GM12864 (cell line): Measurements from ENCODE around the gene GPR183.

ENCODE experiments used
- DNase-seq: peaks from one replicate; pipeline ENCODE4 v3.0.0-alpha.2; 2011; ENCODE audit warnings: low read depth
- H3K4me3 ChIP-seq: 2 replicates; pipeline ENCODE4 v1.5.1; 2011; ENCODE audit warnings: mild to moderate bottlenecking, low read depth, low read length, control low read depth
- TF ChIP-seq, protein P1 (sequence below): IDR thresholded peaks from 2 replicates; pipeline ENCODE4 v1.5.1; 2011; ENCODE audit warnings: low read depth, mild to moderate bottlenecking, moderate library complexity, low read length, control low read depth, inconsistent platforms; ENCODE audit errors: missing control alignments

Gene GPR183

DNA sequence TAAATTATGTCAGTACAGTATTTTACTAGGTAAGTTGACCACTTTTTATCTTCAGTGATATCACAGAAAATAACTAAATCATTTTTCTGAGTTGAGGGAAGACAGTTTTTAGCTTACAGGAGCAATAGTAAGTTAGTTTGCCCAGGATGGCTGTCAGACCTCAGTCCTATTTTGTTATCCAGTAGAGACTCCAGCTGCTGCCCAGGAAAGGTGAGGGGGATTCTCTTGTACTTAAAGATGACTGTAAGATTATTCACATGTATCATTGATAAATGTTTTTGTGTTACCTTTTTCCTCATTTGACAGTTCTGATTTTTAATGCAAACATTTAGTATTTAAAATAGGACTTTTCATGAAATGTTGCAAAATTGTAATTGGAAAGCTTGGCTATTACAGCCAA is 14.5 kb upstream of the GPR183 start:
- TF ChIP-seq, protein P1, sequence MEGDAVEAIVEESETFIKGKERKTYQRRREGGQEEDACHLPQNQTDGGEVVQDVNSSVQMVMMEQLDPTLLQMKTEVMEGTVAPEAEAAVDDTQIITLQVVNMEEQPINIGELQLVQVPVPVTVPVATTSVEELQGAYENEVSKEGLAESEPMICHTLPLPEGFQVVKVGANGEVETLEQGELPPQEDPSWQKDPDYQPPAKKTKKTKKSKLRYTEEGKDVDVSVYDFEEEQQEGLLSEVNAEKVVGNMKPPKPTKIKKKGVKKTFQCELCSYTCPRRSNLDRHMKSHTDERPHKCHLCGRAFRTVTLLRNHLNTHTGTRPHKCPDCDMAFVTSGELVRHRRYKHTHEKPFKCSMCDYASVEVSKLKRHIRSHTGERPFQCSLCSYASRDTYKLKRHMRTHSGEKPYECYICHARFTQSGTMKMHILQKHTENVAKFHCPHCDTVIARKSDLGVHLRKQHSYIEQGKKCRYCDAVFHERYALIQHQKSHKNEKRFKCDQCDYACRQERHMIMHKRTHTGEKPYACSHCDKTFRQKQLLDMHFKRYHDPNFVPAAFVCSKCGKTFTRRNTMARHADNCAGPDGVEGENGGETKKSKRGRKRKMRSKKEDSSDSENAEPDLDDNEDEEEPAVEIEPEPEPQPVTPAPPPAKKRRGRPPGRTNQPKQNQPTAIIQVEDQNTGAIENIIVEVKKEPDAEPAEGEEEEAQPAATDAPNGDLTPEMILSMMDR, result no peak
- no peak for DNase-seq
- H3K4me3 ChIP-seq, result no peak overlapping the region

DNA sequence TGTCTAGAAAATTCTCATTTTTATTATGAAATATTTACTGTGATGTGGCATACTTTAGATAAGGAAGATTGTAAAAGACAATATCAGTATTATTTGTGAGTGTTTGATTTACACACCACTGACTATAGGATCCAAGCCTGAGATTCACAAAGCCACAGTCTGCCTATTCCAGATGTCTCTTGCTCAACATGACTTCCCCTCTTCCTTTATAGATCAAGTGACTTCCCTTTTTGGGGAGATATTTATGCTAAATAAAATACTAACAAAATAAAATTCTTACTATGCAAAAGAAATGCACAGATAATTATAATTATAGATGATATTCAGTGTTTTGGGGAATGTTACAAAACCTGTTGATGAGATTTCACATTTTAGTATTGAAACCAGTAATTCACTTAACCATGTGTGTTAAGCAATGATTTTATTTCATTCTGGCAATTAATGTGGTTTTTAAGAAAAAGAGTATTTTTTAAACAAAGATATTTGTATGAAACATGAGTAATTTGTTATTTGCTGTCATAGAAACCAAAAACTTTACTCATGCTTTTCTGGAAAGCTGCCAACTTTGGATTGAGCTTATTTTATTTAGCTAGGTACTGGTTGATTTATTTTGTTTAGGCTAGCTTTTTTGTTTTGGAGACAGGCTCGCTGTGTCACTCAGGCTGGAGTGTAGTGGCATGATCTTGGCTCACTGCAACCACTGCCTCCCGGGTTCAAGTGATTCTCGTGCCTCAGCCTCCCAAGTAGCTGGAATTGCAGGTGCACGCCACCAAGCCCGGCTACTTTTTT is 13.7 kb upstream of the GPR183 start:
- no peak overlapping the region for H3K4me3 ChIP-seq
- DNase-seq, result no peak

DNA sequence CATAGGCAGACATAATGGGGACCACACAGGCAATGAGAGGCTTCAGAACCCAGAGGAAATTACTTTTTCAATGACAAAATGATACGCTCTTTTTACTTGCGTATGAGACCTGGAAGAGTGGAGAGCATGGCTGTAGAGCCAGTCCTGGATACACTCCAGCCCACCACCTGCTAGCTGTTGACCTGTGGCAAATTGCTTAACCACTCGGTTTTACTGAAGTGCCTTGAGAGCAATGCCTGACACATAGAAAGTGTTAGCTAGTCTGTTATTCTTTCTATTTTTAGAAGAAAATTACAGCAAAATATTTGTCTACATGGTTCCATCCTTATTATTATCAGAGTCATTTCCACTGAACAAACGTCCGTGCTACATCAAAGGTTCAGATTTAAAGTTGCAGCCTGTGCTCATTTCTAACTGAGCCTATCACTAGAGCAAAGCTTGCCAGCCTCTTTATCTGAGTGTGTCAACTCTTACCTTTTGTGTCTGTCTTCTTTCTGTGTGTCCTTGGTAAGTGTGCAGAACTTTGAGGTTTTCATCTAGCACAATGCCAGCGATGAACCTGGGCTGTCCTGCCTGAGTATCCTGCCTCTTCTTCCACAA is 9.6 kb upstream of the GPR183 start:
- TF ChIP-seq, protein P1, result no peak
- H3K4me3 ChIP-seq, result no peak overlapping the region
- no peak for DNase-seq

More for the DNA sequence above, 13.7 kb upstream of the GPR183 start:
- TF ChIP-seq, protein P1, result no peak

DNA sequence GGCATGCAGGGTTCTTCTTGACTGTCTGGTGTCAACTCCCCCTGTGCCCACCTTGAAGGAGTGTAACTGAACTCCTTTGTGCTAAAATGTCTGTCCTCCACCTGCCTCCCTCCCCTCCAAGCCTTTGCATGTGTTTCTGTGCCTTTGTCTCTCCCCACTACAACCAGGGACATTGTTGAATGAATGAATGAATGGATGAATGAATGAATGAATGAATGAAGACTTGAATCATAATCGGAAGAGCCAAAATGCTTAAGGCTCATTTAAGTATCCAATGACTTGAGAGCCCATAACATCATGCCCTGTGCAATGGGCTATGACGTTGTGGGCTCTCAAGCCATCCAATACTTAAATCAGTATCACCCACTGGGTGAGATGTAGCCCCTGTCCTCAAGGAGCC is 9.0 kb upstream of the GPR183 start:
- DNase-seq, result no peak
- TF ChIP-seq, protein P1, result no peak
- H3K4me3 ChIP-seq, result no peak overlapping the region

DNA sequence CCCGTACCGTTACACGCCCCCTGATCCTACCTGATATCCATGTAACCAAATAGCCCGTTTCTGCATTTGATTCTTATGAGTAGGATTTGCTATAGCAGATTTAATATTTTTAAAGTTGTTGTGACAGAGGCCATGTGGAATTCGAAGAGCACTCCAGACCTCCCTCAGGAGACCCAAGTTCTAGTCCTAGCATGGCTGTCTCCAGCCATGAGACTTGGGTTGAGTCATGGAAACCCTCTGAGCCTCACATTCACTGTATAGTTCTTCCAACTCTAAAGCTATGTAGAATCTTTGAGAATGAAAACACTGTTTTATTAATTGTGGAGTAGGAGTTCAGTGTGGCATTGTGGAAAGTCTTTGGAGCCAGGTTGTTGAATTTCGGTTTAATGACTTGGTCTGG is 8.0 kb upstream of the GPR183 start:
- no peak for DNase-seq
- TF ChIP-seq, protein P1, result no peak
- H3K4me3 ChIP-seq, result no peak overlapping the region

DNA sequence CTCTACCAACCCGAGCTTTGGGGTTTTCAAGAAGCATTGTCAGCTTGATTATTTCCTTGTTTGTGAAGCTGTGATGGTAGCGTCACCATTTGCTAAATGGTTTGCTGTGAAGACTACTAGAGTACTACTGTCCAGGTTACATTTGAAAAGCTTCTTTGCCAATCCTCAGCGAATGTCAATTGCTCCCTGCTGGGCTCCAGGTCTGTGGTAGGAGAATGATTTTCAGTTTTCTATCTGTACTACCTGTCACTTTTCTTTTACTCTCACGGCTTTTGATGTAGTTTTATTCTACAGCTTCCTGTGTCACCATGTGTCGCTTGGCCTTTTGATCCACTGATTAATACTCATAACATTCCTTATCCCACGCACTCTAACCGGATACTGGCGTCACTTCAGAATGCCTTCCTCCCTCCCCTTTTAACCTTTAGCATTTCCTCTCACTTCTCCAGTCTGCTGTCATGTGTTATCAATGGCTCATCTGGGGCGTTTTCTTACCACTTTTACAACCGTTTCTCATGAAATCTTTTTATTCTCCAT is 7.5 kb upstream of the GPR183 start:
- TF ChIP-seq, protein P1, result no peak
- no peak overlapping the region for H3K4me3 ChIP-seq
- no peak for DNase-seq

DNA sequence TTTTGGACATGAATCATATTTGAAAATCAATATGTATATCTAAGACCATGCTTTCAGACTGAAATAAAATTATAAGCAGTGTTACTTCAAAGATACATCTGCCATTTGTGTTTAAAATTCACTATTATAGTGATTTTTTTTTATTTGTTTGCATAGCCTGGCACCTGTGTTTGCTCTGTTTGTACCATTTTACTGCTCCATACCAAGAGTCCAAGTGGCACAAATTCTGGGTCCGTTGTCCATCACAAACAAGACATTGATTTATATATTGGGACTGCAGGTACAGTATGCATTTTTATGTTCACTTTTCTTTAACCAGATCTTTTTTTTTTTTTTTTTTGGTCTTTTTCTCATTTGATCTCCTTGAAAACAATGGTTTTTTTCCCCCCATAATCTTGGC is 6.7 kb upstream of the GPR183 start:
- TF ChIP-seq, protein P1, result no peak
- DNase-seq, result no peak
- no peak overlapping the region for H3K4me3 ChIP-seq
